22Rv1 (cell line): ENCODE data around the gene DCC.

Experiments
- ZFX ChIP-seq: fragments of 450-650 bp; IDR thresholded peaks from 2 replicates; pipeline ENCODE4 v1.6.1; 2017; ENCODE audit warnings: antibody characterized with exemption, borderline replicate concordance
- TF ChIP-seq, protein P1 (sequence below): fragments of 450-650 bp; IDR thresholded peaks from 2 replicates; pipeline ENCODE4 v1.5.1; 2017; ENCODE audit warnings: mild to moderate bottlenecking

- TF ChIP-seq, protein P1, sequence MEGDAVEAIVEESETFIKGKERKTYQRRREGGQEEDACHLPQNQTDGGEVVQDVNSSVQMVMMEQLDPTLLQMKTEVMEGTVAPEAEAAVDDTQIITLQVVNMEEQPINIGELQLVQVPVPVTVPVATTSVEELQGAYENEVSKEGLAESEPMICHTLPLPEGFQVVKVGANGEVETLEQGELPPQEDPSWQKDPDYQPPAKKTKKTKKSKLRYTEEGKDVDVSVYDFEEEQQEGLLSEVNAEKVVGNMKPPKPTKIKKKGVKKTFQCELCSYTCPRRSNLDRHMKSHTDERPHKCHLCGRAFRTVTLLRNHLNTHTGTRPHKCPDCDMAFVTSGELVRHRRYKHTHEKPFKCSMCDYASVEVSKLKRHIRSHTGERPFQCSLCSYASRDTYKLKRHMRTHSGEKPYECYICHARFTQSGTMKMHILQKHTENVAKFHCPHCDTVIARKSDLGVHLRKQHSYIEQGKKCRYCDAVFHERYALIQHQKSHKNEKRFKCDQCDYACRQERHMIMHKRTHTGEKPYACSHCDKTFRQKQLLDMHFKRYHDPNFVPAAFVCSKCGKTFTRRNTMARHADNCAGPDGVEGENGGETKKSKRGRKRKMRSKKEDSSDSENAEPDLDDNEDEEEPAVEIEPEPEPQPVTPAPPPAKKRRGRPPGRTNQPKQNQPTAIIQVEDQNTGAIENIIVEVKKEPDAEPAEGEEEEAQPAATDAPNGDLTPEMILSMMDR, result no peak
- TF ChIP-seq ZFX, result no peak
Measured at GRCh38 chr18:52310651-52311050, 29.3 kb upstream of the DCC start.
